Activated naive CD8-positive, alpha-beta T cell treated with anti-CD3 and anti-CD28 coated beads, Interleukin-2, amount 50 U/mL, for 16 hours (primary cell): ENCODE data around the gene AKNA.

ENCODE experiments used
- DNase-seq: peaks from one replicate; pipeline ENCODE4 v3.0.0-alpha.2; 2020; ENCODE audit warnings: low read depth, low spot score

AKNA gene, protein sequence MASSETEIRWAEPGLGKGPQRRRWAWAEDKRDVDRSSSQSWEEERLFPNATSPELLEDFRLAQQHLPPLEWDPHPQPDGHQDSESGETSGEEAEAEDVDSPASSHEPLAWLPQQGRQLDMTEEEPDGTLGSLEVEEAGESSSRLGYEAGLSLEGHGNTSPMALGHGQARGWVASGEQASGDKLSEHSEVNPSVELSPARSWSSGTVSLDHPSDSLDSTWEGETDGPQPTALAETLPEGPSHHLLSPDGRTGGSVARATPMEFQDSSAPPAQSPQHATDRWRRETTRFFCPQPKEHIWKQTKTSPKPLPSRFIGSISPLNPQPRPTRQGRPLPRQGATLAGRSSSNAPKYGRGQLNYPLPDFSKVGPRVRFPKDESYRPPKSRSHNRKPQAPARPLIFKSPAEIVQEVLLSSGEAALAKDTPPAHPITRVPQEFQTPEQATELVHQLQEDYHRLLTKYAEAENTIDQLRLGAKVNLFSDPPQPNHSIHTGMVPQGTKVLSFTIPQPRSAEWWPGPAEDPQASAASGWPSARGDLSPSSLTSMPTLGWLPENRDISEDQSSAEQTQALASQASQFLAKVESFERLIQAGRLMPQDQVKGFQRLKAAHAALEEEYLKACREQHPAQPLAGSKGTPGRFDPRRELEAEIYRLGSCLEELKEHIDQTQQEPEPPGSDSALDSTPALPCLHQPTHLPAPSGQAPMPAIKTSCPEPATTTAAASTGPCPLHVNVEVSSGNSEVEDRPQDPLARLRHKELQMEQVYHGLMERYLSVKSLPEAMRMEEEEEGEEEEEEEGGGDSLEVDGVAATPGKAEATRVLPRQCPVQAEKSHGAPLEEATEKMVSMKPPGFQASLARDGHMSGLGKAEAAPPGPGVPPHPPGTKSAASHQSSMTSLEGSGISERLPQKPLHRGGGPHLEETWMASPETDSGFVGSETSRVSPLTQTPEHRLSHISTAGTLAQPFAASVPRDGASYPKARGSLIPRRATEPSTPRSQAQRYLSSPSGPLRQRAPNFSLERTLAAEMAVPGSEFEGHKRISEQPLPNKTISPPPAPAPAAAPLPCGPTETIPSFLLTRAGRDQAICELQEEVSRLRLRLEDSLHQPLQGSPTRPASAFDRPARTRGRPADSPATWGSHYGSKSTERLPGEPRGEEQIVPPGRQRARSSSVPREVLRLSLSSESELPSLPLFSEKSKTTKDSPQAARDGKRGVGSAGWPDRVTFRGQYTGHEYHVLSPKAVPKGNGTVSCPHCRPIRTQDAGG (N-terminal part only)

GRCh38 chr9:114387680-114388356 is at the start of gene AKNA:
TSS of gene AKNA (minus strand) at chr9:114387982. CDS start at chr9:114381333, 6,649 bp downstream.
- DNase-seq = peak; percentile 71

GRCh38 chr9:114437401-114437893 is 49.7 kb upstream of the AKNA start:
- no peak for DNase-seq

- no peak for DNase-seq
Measured at GRCh38 chr9:114434878-114435311, 47.1 kb upstream of the AKNA start.

GRCh38 chr9:114433720-114434255 is 46.0 kb upstream of the AKNA start:
- DNase-seq = no peak

DNA sequence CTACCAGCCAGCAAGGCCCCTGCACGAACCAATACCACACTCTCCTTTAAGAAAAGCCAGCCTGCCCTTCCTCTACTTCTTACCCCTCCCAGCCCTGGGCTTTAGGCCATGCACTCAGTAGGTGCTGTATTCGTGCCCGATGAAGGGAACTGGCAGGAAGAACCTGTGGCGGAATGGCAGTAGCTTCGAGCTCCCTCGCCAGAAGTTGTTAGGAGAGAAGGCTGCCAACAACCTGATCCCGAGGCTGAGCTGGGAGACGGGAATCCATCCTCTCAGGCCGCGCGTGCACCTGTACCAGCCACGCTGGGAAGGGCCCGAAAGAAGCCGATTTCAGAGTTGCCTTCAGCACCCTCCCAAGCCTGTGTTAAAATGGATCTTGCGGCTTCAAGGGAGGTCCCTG is 45.3 kb upstream of the AKNA start:
- no peak for DNase-seq

- no peak for DNase-seq
Measured at GRCh38 chr9:114432323-114433067, 44.7 kb upstream of the AKNA start.

- DNase-seq = no peak
Measured at GRCh38 chr9:114431770-114432169, 44.0 kb upstream of the AKNA start.

DNA sequence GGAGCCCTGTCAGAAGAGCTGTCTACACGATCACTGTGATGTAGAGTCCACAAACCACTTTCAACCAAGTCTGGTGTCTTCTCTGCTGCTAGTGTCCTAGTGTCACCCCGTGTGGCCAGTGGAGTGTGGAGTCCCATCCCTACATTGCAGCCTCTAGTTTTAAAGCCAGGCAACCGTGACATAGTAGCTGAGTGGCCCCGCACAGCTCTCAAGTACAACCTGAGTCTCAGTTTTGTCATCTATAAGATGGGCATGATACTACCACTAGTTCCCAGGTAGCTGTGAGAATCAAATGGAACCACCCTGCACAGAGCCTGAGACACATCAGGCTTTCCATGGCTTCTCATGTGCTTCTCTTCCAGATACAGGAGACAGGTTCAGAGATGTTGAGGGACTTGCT is 43.2 kb upstream of the AKNA start:
- no peak for DNase-seq

DNA sequence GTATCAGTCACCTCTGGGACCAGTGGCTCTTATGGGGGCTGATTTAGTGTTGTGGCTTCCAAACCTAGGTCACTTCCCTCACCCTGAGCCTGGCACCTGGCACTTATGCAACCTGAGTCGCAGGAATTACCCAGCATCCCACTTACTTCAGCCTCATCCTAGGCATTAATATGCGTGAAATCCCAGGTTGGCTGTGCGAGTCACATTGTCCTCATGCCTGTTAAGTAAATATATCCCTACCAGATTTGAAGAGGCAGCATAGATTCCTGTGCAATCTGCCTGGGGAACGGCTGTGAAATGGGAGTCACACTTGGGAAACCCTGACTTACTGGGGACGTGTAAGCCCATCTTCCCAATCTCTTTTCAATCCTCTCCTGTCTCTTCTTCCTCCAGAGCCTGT is 42.7 kb upstream of the AKNA start:
- no peak for DNase-seq

DNA sequence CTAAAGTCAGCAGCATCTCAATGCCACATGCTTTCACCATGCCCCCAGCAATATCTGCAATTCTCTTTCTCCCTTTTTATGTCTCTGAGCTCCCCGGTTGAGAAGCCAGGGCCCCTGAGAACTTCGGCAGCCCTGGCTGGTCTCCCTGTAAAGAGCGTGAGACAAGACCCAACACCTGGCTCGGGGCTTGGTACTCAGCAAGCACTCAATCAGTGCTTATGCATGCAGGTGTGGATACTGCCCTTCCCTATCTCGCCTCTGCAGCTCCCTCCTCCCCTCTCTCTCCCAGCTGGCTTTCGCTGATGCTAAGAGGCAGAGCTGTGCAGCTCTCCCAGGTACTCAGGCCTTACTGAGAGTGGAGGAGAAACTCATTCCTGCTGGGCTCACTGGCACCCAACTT is 41.7 kb upstream of the AKNA start:
- no peak for DNase-seq

DNA sequence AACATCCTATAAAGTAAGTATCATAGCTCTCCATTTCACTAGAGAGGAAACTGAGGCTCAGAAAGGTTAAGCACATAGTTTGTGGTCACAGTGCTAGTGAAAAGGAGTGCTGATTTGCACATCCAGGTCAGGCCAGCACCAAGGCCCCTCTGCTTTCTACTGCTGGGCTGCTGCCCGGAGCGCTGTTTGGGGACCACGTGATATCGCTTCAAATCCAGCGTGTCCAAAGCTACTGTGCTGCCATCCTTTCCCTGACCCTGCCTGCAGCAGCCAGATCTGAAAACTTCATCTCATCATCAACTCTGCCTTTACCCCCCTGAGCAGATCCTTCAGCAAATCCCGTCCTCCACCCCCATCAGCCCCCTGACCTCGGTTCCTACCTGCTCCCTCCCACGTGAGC is 40.7 kb upstream of the AKNA start:
- DNase-seq = no peak

DNA sequence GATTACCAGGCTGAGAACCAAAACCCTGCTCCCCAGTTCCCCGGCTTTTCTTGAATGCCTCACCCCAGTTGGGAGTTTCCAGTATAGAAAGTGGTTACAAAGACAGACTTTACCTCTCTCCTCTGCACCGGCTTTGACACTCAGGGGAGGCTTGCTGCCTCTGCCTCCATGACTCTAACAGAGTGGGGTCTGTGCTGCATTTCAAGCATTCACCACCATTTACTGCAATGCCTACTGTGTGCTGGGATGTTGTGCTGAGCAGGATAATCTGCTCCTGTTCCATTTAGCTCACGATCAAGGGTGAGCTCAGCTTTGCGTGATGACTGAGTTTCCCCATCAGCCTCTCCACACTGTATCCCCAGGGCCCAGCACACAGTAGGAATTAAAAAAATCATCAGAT is 39.9 kb upstream of the AKNA start:
- DNase-seq = no peak

- DNase-seq = no peak
Measured at GRCh38 chr9:114426046-114426948, 38.5 kb upstream of the AKNA start.

- DNase-seq = no peak
Measured at GRCh38 chr9:114425126-114425525, 37.3 kb upstream of the AKNA start.

- no peak for DNase-seq
Measured at GRCh38 chr9:114424126-114424525, 36.3 kb upstream of the AKNA start.

DNA sequence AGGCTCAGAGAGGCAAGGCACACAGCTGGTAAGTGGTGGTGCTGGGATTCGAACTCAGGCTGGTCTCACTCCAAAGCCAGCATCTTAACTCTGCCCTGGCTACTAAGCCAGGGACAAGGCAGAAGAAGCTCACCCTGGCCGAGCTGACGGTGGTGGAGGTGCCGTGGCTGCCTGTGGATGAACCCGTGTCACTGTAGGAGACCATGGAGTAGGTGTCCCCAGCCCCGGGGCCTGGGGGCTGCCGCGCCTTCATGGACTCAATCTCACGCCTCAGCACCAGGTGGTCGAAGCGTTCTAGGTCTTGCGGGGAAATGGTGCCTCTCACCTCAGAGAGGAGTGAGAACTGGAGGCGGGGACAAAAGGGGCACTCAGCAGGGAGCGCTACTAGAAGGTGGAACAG is 35.4 kb upstream of the AKNA start:
- DNase-seq = no peak

GRCh38 chr9:114421147-114421546 is 33.4 kb upstream of the AKNA start:
- no peak for DNase-seq

DNA sequence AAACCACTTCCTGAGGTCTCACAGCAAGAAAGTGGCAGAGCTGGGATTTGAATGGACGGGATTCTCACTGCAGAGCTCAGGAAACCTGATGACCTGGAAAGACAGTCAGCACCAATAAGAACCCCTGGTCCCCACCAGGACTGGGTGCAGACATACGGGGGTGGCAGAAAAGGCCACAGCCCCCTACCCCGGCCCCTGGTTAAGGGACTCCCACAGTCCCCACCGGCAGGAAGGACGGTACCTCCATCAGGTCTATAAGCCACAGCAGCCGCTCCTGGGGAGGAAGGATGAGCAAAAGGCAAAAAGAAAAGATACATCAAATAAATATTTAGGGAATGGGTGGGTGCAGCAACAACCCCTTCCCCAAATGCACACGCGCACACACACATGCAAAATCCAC is 32.0 kb upstream of the AKNA start:
- DNase-seq = no peak

DNA sequence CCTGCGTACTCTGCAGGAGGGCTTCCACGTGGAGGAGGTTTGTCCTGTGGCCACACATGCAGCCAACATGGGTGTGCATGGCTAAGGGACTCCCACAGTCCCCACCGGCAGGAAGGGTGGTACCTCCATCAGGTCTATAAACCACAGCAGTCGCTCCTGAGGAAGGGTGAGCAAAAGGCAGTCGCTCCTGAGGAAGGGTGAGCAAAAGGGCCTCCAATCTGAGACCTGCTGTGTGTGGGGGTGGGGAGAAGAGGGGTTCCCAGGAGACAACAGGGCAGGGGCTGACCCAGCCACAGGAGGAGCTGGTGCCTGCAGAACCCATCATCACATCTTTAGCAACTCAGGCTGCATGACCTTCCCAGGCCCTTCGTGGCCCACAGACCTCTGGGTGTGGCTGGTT is 30.3 kb upstream of the AKNA start:
- DNase-seq = no peak
